Smooth muscle cell (in vitro differentiated cells): ENCODE measurements around the gene KCNJ12. TPM values are rescaled to one million over a fixed set of nuclear protein-coding genes. Genes with fewer than 3 reads are reported as not detected.
"Not testable (repeated sequence)": the region's sequence is repeated elsewhere in the genome, so short reads cannot be mapped to it uniquely, and the experiment has no call there.

Source experiments
- DNase-seq: peaks from one replicate; lab custom pipeline; 2025; ENCODE audit not compliant: unreplicated experiment; lab: John Stamatoyannopoulos, UW
- H2AFZ ChIP-seq: fragments of 200-600 bp; sonication (generic); 2 replicates; pipeline ENCODE4 v1.6.0; 2016; ENCODE audit warnings: antibody characterized with exemption, low read depth, mild to moderate bottlenecking
- H3F3A ChIP-seq: fragments of 200-600 bp; sonication (generic); 2 replicates; pipeline ENCODE4 v1.6.0; 2017; ENCODE audit warnings: antibody characterized with exemption, low read depth
- H3K27ac ChIP-seq: fragments of 200-600 bp; sonication (generic); 2 replicates; pipeline ENCODE4 v1.5.1; 2016; ENCODE audit warnings: low read depth, mild to moderate bottlenecking
- H3K27me3 ChIP-seq: fragments of 200-600 bp; sonication (generic); 2 replicates; pipeline ENCODE4 v1.6.1; 2016; ENCODE audit warnings: low read depth, mild to moderate bottlenecking
- H3K36me3 ChIP-seq: fragments of 200-600 bp; sonication (generic); 2 replicates; pipeline ENCODE4 v1.5.1; 2016; ENCODE audit warnings: low read depth
- H3K4me1 ChIP-seq: fragments of 200-600 bp; sonication (generic); 2 replicates; pipeline ENCODE4 v1.5.1; 2016; ENCODE audit warnings: low read depth
- H3K4me2 ChIP-seq: fragments of 200-600 bp; sonication (generic); 2 replicates; pipeline ENCODE4 v1.6.0; 2016; ENCODE audit warnings: mild to moderate bottlenecking
- H3K4me3 ChIP-seq: fragments of 200-600 bp; sonication (generic); 2 replicates; pipeline ENCODE4 v1.5.1; 2016; ENCODE audit warnings: mild to moderate bottlenecking
- H3K79me2 ChIP-seq: fragments of 200-600 bp; sonication (generic); 2 replicates; pipeline ENCODE4 v1.6.0; 2016; ENCODE audit warnings: low read depth, mild to moderate bottlenecking
- H3K9ac ChIP-seq: fragments of 200-600 bp; sonication (generic); 2 replicates; pipeline ENCODE4 v1.6.0; 2016; ENCODE audit warnings: low read depth
- H3K9me3 ChIP-seq: fragments of 200-600 bp; sonication (generic); replicated peaks from 2 replicates; pipeline ENCODE4 v1.5.1; 2016; ENCODE audit warnings: low read depth
- H4K20me1 ChIP-seq: fragments of 200-600 bp; sonication (generic); 2 replicates; pipeline ENCODE4 v1.6.0; 2016; ENCODE audit warnings: low read depth
- CTCF ChIP-seq: fragments of 200-600 bp; sonication (generic); IDR thresholded peaks from 2 replicates; pipeline ENCODE4 v1.5.1; 2017; ENCODE audit warnings: borderline replicate concordance, mild to moderate bottlenecking, antibody characterized with exemption; ENCODE audit not compliant: insufficient read depth, poor library complexity, severe bottlenecking
- WGBS: methylation state at CpG from one replicate; pipeline ENCODE4 v1.1.7; 2016; ENCODE audit warnings: low lambda C conversion rate; 5-methylcytosine and 5-hydroxymethylcytosine counted together
- polyA plus RNA-seq: library from polyadenylated mRNA; unstranded; fragments of >200 nt; fragmentation: Nextera tagmentation; extraction: Ambion mirVana; gene quantifications from 2 replicates; pipeline ENCODE4 v1.2.1, GENCODE V29; 2016
- total RNA-seq: library from RNA; depleted of rRNA; stranded (reverse); fragments of >200 nt; gene quantifications from 2 replicates; pipeline ENCODE4 v1.2.3, GENCODE V29; 2014

Gene KCNJ12
- total and polyA plus RNA-seq, 2 experiments from 2014 or later, result 0.04 to 0.18 TPM

- not testable (repeated sequence) for H3F3A ChIP-seq, DNase-seq, H3K27me3 ChIP-seq, H3K4me1 ChIP-seq, H4K20me1 ChIP-seq, H3K27ac ChIP-seq, H3K9ac ChIP-seq, H3K4me2 ChIP-seq, H3K4me3 ChIP-seq, H3K9me3 ChIP-seq, H3K79me2 ChIP-seq, H2AFZ ChIP-seq, H3K36me3 ChIP-seq
- 85% methylated on average over 18 of the region's 19 CpGs for whole genome bisulfite sequencing
Observed at GRCh38 chr17:21350495-21350894, 25.7 kb upstream of the KCNJ12 start.

GRCh38 chr17:21351366-21352065 is 24.6 kb upstream of the KCNJ12 start:
- Histone ChIP-seq H3K4me3 (no peak overlapping the region), H3K27me3 (no peaks in the 10 kb centered on the region), H3K36me3 (no peaks in the 10 kb centered on the region), H4K20me1 (no peaks in the 10 kb centered on the region), H2AFZ (no peak overlapping the region), H3K79me2 (no peaks in the 10 kb centered on the region), H3K4me1 (no peaks in the 10 kb centered on the region), H3F3A (no peaks in the 10 kb centered on the region), H3K9me3 (no peaks in the 10 kb centered on the region), H3K9ac (no peak overlapping the region), H3K4me2 (no peak overlapping the region), H3K27ac (no peak overlapping the region)
- TF ChIP-seq CTCF, result no peak
- WGBS, result 74% methylated on average over 3 of the region's 3 CpGs
- DNase-seq, result no peak

GRCh38 chr17:21352221-21352980 is 23.8 kb upstream of the KCNJ12 start:
- no peak for DNase-seq
- Histone ChIP-seq H3K4me2 (no peak overlapping the region), H3K36me3 (no peaks in the 10 kb centered on the region), H3K79me2 (no peaks in the 10 kb centered on the region), H3K9me3 (no peaks in the 10 kb centered on the region), H3K9ac (no peak overlapping the region), H3K27me3 (no peaks in the 10 kb centered on the region), H2AFZ (no peak overlapping the region), H3K27ac (no peak overlapping the region), H3K4me1 (no peaks in the 10 kb centered on the region), H3F3A (no peaks in the 10 kb centered on the region), H3K4me3 (no peak overlapping the region), H4K20me1 (no peaks in the 10 kb centered on the region)
- 95% methylated on average over 23 of the region's 23 CpGs for WGBS
- no peak for TF ChIP-seq CTCF

GRCh38 chr17:21352981-21353265 is 23.2 kb upstream of the KCNJ12 start:
- Histone ChIP-seq H3K36me3 (no peaks in the 10 kb centered on the region), H3K4me2 (no peak overlapping the region), H3K4me1 (no peaks in the 10 kb centered on the region), H3K9ac (no peak overlapping the region), H3K27me3 (no peaks in the 10 kb centered on the region), H3K4me3 (no peak overlapping the region), H3F3A (no peaks in the 10 kb centered on the region), H2AFZ (no peak overlapping the region), H3K9me3 (no peaks in the 10 kb centered on the region), H4K20me1 (no peaks in the 10 kb centered on the region), H3K27ac (no peak overlapping the region), H3K79me2 (no peaks in the 10 kb centered on the region)
- 97% methylated on average over 8 of the region's 8 CpGs for WGBS
- no peak for DNase-seq
- TF ChIP-seq CTCF, result no peak
